Cardiac muscle cell (in vitro differentiated cells and primary cell): ENCODE data around the gene PARD3. TPM values are rescaled to one million over a fixed set of nuclear protein-coding genes. Genes with fewer than 3 reads are reported as not detected.

Source experiments
- DNase-seq, 2 donors: peaks; one replicate each; pipeline versions ENCODE4 v3.0.0 to v3.0.0-alpha.2; 2010 to 2017; ENCODE audit warnings: low read depth in 1 of 2, low spot score in 1 of 2
- H3K27ac ChIP-seq: fragments of 200-600 bp; sonication (generic); 2 replicates; pipeline ENCODE4 v1.5.1; 2016
- H3K27me3 ChIP-seq: fragments of 200-600 bp; sonication (generic); 2 replicates; pipeline ENCODE4 v1.6.0; 2016; ENCODE audit warnings: control low read depth
- H3K36me3 ChIP-seq: fragments of 200-600 bp; sonication (generic); 2 replicates; pipeline ENCODE4 v1.5.1; 2016; ENCODE audit warnings: control low read depth
- H3K4me1 ChIP-seq: fragments of 200-600 bp; sonication (generic); 2 replicates; pipeline ENCODE4 v1.8.1; 2017; ENCODE audit warnings: low read depth, mild to moderate bottlenecking, mixed run types
- H3K4me3 ChIP-seq: fragments of 200-600 bp; sonication (generic); 2 replicates; pipeline ENCODE4 v1.5.1; 2016; ENCODE audit warnings: mild to moderate bottlenecking
- H3K9me3 ChIP-seq: fragments of 200-600 bp; sonication (generic); 2 replicates; pipeline ENCODE4 v1.5.1; 2017; ENCODE audit warnings: low read depth, mild to moderate bottlenecking, control low read depth
- CTCF ChIP-seq: IDR thresholded peaks from 2 replicates; pipeline ENCODE4 v1.5.1; 2012; ENCODE audit warnings: low read depth, mild to moderate bottlenecking, low read length
- polyA plus RNA-seq: library from polyadenylated mRNA; unstranded; fragments of >200 nt; fragmentation: Nextera tagmentation; extraction: Ambion mirVana; gene quantifications from 2 replicates; pipeline ENCODE4 v1.2.1, GENCODE V29; 2016
- total RNA-seq: library from RNA; depleted of rRNA; stranded (reverse); fragments of >200 nt; gene quantifications from 2 replicates; pipeline ENCODE4 v1.2.3, GENCODE V29; 2016

The PARD3 gene
- total and polyA plus RNA-seq, 2 experiments from 2014 or later = 36.5 to 64.8 TPM

- H3K36me3 ChIP-seq = no peaks in the 10 kb centered on the region
- no peak overlapping the region for H3K27ac ChIP-seq
- no peak overlapping the region for H3K4me3 ChIP-seq
- no peaks in the 10 kb centered on the region for H3K4me1 ChIP-seq
- TF ChIP-seq CTCF = no peak
- H3K9me3 ChIP-seq = no peaks in the 10 kb centered on the region
- no peaks in the 10 kb centered on the region for H3K27me3 ChIP-seq
- peak in 1 of 2 donors; percentile 50 for DNase-seq
These were observed 409.3 kb downstream of the PARD3 start for GRCh38 chr10:34405611-34406462.

- Histone ChIP-seq H3K36me3 (no peaks in the 10 kb centered on the region), H3K27ac (no peak overlapping the region), H3K9me3 (no peaks in the 10 kb centered on the region), H3K4me3 (no peak overlapping the region), H3K27me3 (no peaks in the 10 kb centered on the region), H3K4me1 (no peaks in the 10 kb centered on the region)
- no peak for DNase-seq
- no peak for TF ChIP-seq CTCF
These were observed 411.6 kb downstream of the PARD3 start for GRCh38 chr10:34403512-34403911.

- H3K36me3 ChIP-seq = no peaks in the 10 kb centered on the region
- H3K9me3 ChIP-seq = no peaks in the 10 kb centered on the region
- no peak overlapping the region for H3K27ac ChIP-seq
- H3K27me3 ChIP-seq = no peaks in the 10 kb centered on the region
- H3K4me1 ChIP-seq = no peaks in the 10 kb centered on the region
- no peak for TF ChIP-seq CTCF
- H3K4me3 ChIP-seq = no peak overlapping the region
- DNase-seq = no peak
These were observed 415.0 kb downstream of the PARD3 start for GRCh38 chr10:34400075-34400474.

- Histone ChIP-seq H3K4me1 (no peaks in the 10 kb centered on the region), H3K9me3 (no peaks in the 10 kb centered on the region), H3K27me3 (no peaks in the 10 kb centered on the region), H3K27ac (no peak overlapping the region), H3K4me3 (no peak overlapping the region), H3K36me3 (no peaks in the 10 kb centered on the region)
- TF ChIP-seq CTCF = no peak
- DNase-seq = no peak
These were observed 416.1 kb downstream of the PARD3 start for GRCh38 chr10:34399013-34399412.

GRCh38 chr10:34397324-34397723, 417.8 kb downstream of the PARD3 start:
- Histone ChIP-seq H3K27me3 (no peaks in the 10 kb centered on the region), H3K9me3 (no peaks in the 10 kb centered on the region), H3K4me1 (no peaks in the 10 kb centered on the region), H3K27ac (no peak overlapping the region), H3K4me3 (no peak overlapping the region), H3K36me3 (no peaks in the 10 kb centered on the region)
- TF ChIP-seq CTCF = no peak
- peak in 1 of 2 donors; percentile 80 for DNase-seq
